D341Med (cell line): ENCODE results near the gene LRCH4.
"Not testable (repeated sequence)": the region's sequence is repeated elsewhere in the genome, so short reads cannot be mapped to it uniquely, and the experiment has no call there.

Source experiments
- DNase-seq: peaks from one replicate; pipeline ENCODE4 v3.0.0; 2012; ENCODE audit warnings: low spot score

LRCH4 gene

GRCh38 chr7:100544967-100545359 lies 41.0 kb downstream of the LRCH4 start:
- no peak for DNase-seq

DNA sequence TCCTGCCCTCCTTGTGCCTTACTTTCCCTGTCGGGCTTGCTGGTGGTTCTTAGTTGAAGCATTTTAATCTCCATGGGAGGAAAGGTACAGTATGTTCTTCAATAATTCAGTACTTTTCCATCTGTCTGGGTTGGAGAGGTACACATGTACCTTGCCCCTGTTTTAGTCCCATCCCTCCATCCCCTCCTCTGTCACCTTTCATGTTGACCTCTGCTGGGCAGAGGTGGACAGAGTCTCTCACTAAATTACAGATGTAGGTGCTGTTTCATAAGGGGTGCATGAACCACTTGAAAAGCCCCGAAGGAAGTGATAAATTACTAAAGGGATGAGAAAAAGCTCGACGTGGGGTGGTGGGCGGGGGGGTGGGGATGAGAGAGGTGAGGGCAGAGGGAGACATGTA lies 41.5 kb downstream of the LRCH4 start:
- no peak for DNase-seq

DNA sequence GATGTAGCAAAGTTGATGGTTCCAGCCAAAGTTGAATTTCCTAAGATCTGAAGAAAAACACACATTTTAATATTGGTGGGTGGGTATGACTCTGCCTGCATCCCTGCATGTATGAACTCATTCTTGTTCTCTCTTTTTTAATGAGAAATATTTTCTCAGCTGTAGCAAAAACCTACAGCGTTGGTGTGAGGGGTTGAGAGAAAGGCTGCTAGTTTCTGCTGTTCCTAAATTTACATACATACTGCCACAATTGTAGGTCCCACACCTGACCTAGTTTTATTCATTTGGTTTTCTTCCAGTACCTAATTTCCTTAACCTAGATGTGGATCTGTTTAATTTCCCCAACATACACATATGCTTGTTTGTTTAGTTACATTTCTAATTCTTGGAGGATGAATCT lies 42.3 kb downstream of the LRCH4 start:
- no peak for DNase-seq

GRCh38 chr7:100541309-100541708 lies 44.6 kb downstream of the LRCH4 start:
- not testable (repeated sequence) for DNase-seq

GRCh38 chr7:100540073-100540723 lies 45.7 kb downstream of the LRCH4 start:
- no peak for DNase-seq

DNA sequence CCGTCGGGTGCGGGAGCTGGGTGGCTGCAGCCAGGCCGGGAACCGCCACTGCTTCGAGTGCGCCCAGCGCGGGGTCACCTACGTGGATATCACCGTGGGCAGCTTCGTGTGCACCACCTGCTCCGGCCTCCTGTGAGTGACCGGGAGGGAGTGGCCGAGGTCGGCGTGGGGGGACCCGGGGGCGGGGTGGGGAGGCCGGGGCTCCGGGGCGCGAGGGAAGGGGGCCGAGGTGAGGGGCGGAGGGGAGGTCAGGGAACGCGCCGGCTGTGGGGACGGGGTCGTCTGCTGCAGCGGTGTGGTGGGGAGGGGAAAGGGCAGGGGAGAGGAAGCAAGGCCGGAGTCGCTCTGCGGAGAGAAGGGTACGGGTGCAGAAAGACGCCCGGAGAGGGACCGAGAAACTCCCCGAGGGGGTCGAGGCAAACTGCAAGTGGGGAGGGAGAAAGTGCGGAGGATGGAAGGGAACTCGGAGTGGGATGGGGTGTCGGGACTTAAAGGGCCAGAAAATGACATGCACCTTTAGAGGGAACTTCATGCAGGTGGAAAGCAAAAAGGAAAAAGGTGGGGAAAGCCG lies 46.4 kb downstream of the LRCH4 start:
- no peak for DNase-seq

GRCh38 chr7:100538654-100539435 lies 47.1 kb downstream of the LRCH4 start, which contains the start of gene AGFG2:
TSS of gene AGFG2 (plus strand) at chr7:100539203. CDS start at chr7:100539347, 144 bp downstream.
- DNase-seq, result peak; percentile 99

GRCh38 chr7:100538348-100538653 lies 47.6 kb downstream of the LRCH4 start:
- no peak for DNase-seq

DNA sequence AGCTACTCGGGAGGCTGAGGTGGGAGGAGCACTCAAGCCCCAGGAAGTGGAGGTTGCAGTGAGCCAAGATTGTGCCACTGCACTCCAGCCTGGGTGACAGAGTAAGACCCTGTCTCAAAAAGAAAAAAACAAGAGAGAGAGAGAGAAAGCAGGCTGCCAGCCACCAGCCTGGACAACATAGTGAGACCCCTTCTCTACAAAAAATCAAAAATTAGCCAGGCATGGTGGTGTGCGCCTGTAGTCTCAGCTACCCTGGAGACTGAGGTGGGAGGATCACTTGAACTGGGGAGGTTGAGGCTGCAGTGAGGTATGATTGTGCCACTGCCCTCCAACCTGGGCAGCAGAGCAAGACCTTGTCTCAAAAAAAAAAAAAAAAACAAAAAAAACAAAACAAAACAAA lies 49.2 kb downstream of the LRCH4 start:
- not testable (repeated sequence) for DNase-seq

DNA sequence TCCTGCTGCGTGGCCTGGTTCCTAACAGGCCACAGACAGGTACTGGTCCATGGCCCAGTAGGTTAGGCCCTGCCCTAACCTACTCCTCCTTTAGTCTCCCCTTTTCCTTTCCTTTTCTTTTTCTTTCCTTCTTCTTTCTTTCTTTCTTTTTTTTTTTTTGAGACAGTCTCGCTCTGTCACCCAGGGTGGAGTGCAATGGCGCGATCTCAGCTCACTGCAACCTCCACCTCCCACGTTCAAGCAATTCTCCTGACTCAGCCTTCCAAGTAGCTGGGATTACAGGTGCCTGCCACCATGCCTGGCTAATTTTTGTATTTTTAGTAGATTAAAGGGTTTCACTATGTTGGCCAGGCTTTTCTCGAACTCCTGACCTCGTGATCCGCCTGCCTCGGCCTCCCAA lies 49.9 kb downstream of the LRCH4 start:
- DNase-seq, result not testable (repeated sequence)

- no peak for DNase-seq
Observed at GRCh38 chr7:100532165-100533022, 53.5 kb downstream of the LRCH4 start.

DNA sequence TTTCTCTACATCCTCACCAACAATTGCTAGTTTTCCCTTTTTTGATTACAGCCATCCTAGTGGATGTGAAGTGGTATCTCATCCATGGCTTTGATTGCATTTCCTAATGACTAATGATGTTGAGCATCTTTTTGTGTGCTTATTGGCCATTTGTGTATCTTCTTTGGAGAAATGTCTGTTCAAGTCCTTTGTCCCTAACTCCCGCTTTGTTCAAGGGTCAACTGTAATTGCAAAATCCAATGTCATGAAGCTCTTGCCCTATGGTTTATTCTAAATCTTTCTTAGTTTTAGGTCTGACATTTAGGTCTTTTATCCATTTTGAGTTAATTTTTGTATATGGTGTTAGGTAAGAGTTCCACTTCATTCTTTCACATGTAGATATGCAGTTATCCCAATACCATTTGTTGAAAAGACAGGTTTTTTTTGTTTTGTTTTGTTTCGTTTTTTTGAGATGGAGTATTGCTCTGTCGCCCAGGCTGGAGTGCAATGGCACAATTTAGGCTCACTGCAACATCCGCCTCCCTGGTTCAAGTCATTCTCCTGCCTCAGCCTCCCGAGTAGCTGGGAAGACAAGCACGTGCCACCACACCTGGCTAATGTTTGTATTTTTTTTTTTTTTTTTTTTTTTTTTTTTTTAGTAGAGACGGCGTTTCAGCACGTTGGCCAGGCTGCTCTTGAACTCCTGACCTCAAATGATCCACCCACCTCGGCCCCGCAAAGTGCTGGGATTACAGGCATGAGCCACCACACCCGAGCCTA lies 57.6 kb downstream of the LRCH4 start:
- not testable (repeated sequence) for DNase-seq
